ENCODE data around the gene ADSS1. TPM values are rescaled to one million over a fixed set of nuclear protein-coding genes. Genes with fewer than 3 reads are reported as not detected.
A peak's percentile ranks its signal among the peaks of the same experiment; 100 is the strongest.

The ADSS1 gene
- polyA plus RNA-seq (2013, experiment 1 of 4): 19.7 TPM
- 21.9 TPM for polyA plus RNA-seq (2013, experiment 2 of 4)
- 16.9 TPM for polyA plus RNA-seq (2013, experiment 3 of 4)
- polyA plus RNA-seq (2013, experiment 4 of 4): 20.1 TPM

DNA sequence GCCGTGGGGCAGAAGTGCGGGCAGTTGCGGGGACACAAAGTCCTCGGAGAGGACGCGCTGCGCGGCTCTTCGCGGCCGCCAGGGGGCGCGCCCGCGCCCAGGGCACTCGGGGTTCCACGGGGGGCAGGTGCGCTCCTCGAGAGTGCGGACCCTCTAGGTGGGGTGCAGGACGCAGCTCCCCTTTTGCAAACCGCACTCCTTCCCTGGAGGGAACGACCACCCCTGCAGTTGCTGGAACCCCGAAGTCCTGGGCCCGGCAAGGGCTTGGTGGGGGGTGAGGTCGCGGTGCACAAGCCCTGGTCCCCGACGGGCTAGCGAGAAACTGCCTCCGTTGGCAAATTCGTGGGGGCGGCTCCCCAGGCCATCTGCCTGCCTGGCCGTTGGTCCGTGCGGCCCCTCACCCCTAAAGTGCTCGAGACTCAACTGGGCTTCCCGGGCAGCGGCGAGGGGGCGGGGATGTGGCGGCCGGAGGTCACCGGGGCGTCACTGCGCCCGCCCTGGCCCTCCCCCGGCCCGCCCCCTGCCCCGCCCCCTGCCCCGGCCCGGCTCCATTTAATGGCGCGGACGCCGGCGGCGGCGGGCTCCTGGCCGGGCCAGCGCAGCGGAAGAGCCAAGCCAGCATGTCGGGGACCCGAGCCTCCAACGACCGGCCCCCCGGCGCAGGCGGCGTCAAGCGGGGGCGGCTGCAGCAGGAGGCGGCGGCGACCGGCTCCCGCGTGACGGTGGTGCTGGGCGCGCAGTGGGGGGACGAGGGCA, at the start of gene ADSS1:
ADSS1 (plus strand) TSS at position 579 of the 756 bp plus-strand sequence; CDS start at position 621, 42 bp downstream.
- WGBS, 2 experiments: 2% methylated on average over 82 of the region's 82 CpGs
- Histone ChIP-seq H3K4me1 (ENCODE audit: control insufficient read depth, insufficient read depth, low read length) (peaks cover 11% of the 10 kb centered on the region), H3K4me3 (ENCODE audit: insufficient read depth, low read depth, low read length) (peak within 1 kb of the TSS; percentile 53), H3K27ac (ENCODE audit: insufficient read depth, low read depth, low read length, poor library complexity, severe bottlenecking) (no peak within 1 kb of the TSS), H3K9me3 (ENCODE audit: control insufficient read depth, low read length) (no peaks in the 10 kb centered on the region), H3K27me3 (ENCODE audit: control insufficient read depth, insufficient read depth, low read length, poor library complexity, severe bottlenecking) (no peaks in the 10 kb centered on the region), H3K36me3 (ENCODE audit: control insufficient read depth, insufficient read depth, low read length) (no peaks in the 10 kb centered on the region)

GRCh38 chr14:104675447-104675846, 48.6 kb upstream of the ADSS1 start:
- Histone ChIP-seq H3K27ac (ENCODE audit: insufficient read depth, low read depth, low read length, poor library complexity, severe bottlenecking) (no peak overlapping the region), H3K27me3 (ENCODE audit: control insufficient read depth, insufficient read depth, low read length, poor library complexity, severe bottlenecking) (no peaks in the 10 kb centered on the region), H3K4me3 (ENCODE audit: insufficient read depth, low read depth, low read length) (no peak overlapping the region), H3K9me3 (ENCODE audit: control insufficient read depth, low read length) (no peaks in the 10 kb centered on the region), H3K4me1 (ENCODE audit: control insufficient read depth, insufficient read depth, low read length) (peaks cover 38% of the 10 kb centered on the region), H3K36me3 (ENCODE audit: control insufficient read depth, insufficient read depth, low read length) (no peaks in the 10 kb centered on the region)
- WGBS, 2 experiments: 94 to 96% methylated on average over 2 of the region's 2 CpGs

GRCh38 chr14:104676130-104676693, 47.8 kb upstream of the ADSS1 start:
- Histone ChIP-seq H3K4me3 (ENCODE audit: insufficient read depth, low read depth, low read length) (no peak overlapping the region), H3K27ac (ENCODE audit: insufficient read depth, low read depth, low read length, poor library complexity, severe bottlenecking) (no peak overlapping the region), H3K36me3 (ENCODE audit: control insufficient read depth, insufficient read depth, low read length) (no peaks in the 10 kb centered on the region), H3K4me1 (ENCODE audit: control insufficient read depth, insufficient read depth, low read length) (peaks cover 45% of the 10 kb centered on the region), H3K9me3 (ENCODE audit: control insufficient read depth, low read length) (no peaks in the 10 kb centered on the region), H3K27me3 (ENCODE audit: control insufficient read depth, insufficient read depth, low read length, poor library complexity, severe bottlenecking) (no peaks in the 10 kb centered on the region)
- 73 to 79% methylated on average over 7 of the region's 7 CpGs for WGBS, 2 experiments

DNA sequence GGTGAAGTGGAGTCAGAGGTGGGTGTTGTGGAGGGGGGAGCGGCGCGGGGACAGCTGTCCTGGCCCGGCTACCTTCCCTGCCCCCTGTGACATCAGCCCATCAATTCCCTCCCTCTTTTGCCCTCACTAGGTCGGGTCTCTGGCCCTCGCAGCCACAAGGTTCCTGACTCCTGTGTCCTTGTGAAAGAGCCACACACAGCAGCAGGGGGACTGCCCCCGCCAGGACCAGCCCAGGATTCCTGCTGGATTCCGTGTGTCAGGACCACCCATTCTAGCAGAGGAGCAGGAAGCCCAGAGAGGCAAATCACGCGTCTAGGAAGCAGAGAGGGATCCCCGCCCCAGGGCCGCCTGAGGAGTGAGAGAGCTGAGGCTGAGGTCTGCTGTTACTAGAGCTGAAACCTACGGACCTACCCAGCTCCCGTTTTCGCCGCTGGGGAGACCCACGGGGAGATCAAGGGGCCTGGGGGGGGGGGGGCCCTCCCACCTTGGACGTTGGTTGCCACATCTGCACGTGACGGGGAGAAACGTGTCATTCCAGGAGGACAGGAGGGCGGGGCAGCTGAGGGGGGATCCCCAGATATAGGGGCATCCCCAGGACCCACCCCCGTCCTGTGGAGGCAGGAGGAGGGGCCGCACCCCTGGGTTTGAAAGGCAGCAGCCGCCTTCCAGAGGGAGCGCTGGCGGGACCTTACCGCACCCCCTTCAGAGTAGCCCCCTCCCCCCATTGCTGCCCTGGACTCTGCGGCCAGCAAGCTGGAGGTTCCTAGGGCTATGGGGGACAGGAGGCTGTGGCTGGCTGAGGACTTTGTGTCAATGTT, 47.1 kb upstream of the ADSS1 start:
- Histone ChIP-seq H3K4me3 (ENCODE audit: insufficient read depth, low read depth, low read length) (peak overlapping the region; percentile 49), H3K27ac (ENCODE audit: insufficient read depth, low read depth, low read length, poor library complexity, severe bottlenecking) (peak overlapping the region; percentile 94), H3K27me3 (ENCODE audit: control insufficient read depth, insufficient read depth, low read length, poor library complexity, severe bottlenecking) (no peaks in the 10 kb centered on the region), H3K9me3 (ENCODE audit: control insufficient read depth, low read length) (no peaks in the 10 kb centered on the region), H3K36me3 (ENCODE audit: control insufficient read depth, insufficient read depth, low read length) (no peaks in the 10 kb centered on the region), H3K4me1 (ENCODE audit: control insufficient read depth, insufficient read depth, low read length) (peaks cover 52% of the 10 kb centered on the region)
- 7% methylated on average over 29 of the region's 29 CpGs for WGBS, 2 experiments

GRCh38 chr14:104677512-104678332, 46.3 kb upstream of the ADSS1 start:
- H3K27ac ChIP-seq (ENCODE audit: insufficient read depth, low read depth, low read length, poor library complexity, severe bottlenecking): peak overlapping the region; percentile 94
- peaks cover 58% of the 10 kb centered on the region for H3K4me1 ChIP-seq (ENCODE audit: control insufficient read depth, insufficient read depth, low read length)
- H3K9me3 ChIP-seq (ENCODE audit: control insufficient read depth, low read length): no peaks in the 10 kb centered on the region
- H3K27me3 ChIP-seq (ENCODE audit: control insufficient read depth, insufficient read depth, low read length, poor library complexity, severe bottlenecking): no peaks in the 10 kb centered on the region
- no peaks in the 10 kb centered on the region for H3K36me3 ChIP-seq (ENCODE audit: control insufficient read depth, insufficient read depth, low read length)
- peak overlapping the region; percentile 49 for H3K4me3 ChIP-seq (ENCODE audit: insufficient read depth, low read depth, low read length)
- WGBS, 2 experiments: 1% methylated on average over 43 of the region's 43 CpGs

- Histone ChIP-seq H3K9me3 (ENCODE audit: control insufficient read depth, low read length) (no peaks in the 10 kb centered on the region), H3K27ac (ENCODE audit: insufficient read depth, low read depth, low read length, poor library complexity, severe bottlenecking) (peak overlapping the region; percentile 94), H3K36me3 (ENCODE audit: control insufficient read depth, insufficient read depth, low read length) (no peaks in the 10 kb centered on the region), H3K27me3 (ENCODE audit: control insufficient read depth, insufficient read depth, low read length, poor library complexity, severe bottlenecking) (no peaks in the 10 kb centered on the region), H3K4me3 (ENCODE audit: insufficient read depth, low read depth, low read length) (peak overlapping the region; percentile 49), H3K4me1 (ENCODE audit: control insufficient read depth, insufficient read depth, low read length) (peaks cover 64% of the 10 kb centered on the region)
- 28 to 30% methylated on average over 13 of the region's 13 CpGs for WGBS, 2 experiments
These were observed 45.7 kb upstream of the ADSS1 start for GRCh38 chr14:104678346-104678745.

DNA sequence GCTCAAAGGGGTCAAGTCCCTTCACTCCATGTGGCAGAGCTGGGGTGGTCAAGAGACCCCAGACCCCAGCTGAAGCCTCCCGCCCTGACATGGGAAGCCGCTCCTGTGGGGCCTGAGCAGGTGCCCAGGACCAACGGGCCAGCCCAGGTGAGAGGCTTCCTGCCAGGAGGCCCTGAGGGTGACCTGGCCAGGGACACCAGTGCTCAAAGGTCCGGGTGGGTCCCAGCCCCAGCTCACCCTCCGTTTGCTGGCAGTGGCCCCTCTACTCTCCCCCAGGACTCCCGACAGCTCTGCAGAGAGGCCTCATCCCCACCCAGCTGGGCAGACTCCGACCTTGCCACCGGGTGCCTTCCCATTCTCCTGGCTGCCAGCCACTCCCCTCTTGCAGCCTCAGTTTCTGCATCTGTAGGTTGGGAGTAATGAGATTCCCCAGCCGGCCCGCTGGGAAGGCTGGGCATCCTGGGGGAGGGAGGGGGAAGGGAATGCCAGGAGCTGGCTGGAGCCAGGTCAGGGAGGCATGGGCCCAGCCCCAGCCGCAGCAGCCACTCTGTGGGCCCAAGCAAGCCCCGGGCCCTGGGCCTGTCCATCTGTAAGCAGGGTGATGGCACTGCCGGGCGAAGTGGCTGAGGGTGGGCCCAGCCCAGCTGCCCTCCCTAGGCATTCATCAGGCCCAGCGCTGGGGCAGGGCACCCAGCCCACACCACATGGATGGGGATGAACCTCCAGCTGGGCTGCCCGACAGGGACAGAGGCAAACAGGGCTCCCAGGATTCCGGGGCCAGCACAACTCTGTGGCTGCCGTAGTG, 44.9 kb upstream of the ADSS1 start:
- WGBS, 2 experiments: 82 to 83% methylated on average over 18 of the region's 18 CpGs
- Histone ChIP-seq H3K27ac (ENCODE audit: insufficient read depth, low read depth, low read length, poor library complexity, severe bottlenecking) (no peak overlapping the region), H3K36me3 (ENCODE audit: control insufficient read depth, insufficient read depth, low read length) (no peaks in the 10 kb centered on the region)

DNA sequence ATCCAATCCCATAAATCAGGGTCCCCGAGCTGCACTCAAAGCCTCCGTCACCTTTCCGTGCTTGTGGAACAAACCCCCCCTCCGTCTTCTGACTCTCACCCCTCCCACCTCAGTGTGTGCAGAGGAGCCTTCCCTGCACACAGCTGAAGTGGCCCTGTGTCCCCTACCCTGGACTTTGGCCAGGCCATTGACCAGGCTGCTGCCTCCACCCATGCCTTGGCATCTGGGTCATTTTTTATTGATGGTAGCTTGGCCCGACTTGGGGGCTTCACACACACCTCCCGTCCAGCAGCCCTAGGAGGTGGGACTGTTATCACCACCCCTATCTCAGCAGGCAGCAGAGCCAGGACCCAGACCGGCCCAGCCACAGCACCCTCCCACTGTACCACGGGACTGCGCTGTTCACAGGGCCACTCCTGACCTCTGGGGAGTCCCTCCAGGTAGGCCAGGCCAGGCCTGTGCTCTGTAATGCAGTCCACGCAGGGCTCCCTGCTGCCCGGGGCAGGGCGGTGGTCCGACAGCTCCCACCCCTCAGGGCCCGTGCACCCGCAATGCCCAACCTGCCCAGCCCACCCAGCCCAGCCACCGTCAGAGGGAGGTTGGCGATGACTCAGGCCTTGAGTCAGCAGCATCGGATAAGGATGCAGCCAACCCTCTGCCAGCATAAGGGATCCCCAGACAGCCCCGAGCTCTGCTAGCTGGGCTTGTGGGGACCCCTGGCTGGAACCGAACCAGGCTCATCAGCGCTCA, 43.8 kb upstream of the ADSS1 start:
- H3K9me3 ChIP-seq (ENCODE audit: control insufficient read depth, low read length): no peaks in the 10 kb centered on the region
- no peak overlapping the region for H3K27ac ChIP-seq (ENCODE audit: insufficient read depth, low read depth, low read length, poor library complexity, severe bottlenecking)
- no peak overlapping the region for H3K4me3 ChIP-seq (ENCODE audit: insufficient read depth, low read depth, low read length)
- 89 to 90% methylated on average over 21 of the region's 21 CpGs for WGBS, 2 experiments
- peaks cover 68% of the 10 kb centered on the region for H3K4me1 ChIP-seq (ENCODE audit: control insufficient read depth, insufficient read depth, low read length)
- no peaks in the 10 kb centered on the region for H3K27me3 ChIP-seq (ENCODE audit: control insufficient read depth, insufficient read depth, low read length, poor library complexity, severe bottlenecking)
- no peaks in the 10 kb centered on the region for H3K36me3 ChIP-seq (ENCODE audit: control insufficient read depth, insufficient read depth, low read length)

More for the DNA sequence above, 44.9 kb upstream of the ADSS1 start:
- Histone ChIP-seq H3K27me3 (ENCODE audit: control insufficient read depth, insufficient read depth, low read length, poor library complexity, severe bottlenecking) (no peaks in the 10 kb centered on the region), H3K9me3 (ENCODE audit: control insufficient read depth, low read length) (no peaks in the 10 kb centered on the region), H3K4me1 (ENCODE audit: control insufficient read depth, insufficient read depth, low read length) (peaks cover 68% of the 10 kb centered on the region), H3K4me3 (ENCODE audit: insufficient read depth, low read depth, low read length) (no peak overlapping the region)
